ENCODE data around the gene SEMA6A.

DNA sequence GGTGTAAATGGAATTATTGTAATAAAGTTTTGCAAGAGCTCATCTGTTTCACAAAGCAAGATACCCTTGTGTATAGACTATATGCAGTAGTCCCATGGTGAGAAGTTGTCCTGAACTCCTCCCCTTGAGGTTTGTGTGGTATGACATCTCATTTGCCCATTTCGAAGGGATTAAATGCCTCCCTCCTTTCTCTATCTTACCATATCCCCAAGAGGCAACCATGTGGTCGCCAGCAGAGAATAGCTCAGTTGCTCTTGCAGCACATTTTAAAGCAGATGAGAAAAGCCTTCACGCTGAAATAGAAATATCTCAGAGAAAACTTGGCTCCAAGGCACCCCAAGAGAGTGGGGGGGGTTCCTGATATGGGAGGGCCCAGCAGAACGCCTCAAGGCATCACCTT, 4.6 kb downstream of the SEMA6A start:
- TF ChIP-seq MEIS2 (CRISPR knock-in tag; IDR thresholded peaks at IDR 0.05) (no peak), ZFAT (CRISPR knock-in tag; conservative IDR thresholded peaks at IDR 0.05) (no peak)
- TF ChIP-seq, protein P1, sequence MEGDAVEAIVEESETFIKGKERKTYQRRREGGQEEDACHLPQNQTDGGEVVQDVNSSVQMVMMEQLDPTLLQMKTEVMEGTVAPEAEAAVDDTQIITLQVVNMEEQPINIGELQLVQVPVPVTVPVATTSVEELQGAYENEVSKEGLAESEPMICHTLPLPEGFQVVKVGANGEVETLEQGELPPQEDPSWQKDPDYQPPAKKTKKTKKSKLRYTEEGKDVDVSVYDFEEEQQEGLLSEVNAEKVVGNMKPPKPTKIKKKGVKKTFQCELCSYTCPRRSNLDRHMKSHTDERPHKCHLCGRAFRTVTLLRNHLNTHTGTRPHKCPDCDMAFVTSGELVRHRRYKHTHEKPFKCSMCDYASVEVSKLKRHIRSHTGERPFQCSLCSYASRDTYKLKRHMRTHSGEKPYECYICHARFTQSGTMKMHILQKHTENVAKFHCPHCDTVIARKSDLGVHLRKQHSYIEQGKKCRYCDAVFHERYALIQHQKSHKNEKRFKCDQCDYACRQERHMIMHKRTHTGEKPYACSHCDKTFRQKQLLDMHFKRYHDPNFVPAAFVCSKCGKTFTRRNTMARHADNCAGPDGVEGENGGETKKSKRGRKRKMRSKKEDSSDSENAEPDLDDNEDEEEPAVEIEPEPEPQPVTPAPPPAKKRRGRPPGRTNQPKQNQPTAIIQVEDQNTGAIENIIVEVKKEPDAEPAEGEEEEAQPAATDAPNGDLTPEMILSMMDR (CRISPR knock-in tag; IDR thresholded peaks at IDR 0.05), result no peak

Measured in HepG2 (cell line).